HG02973 (cell line): Measurements from ENCODE around the gene PTCD2.
"Not testable (repeated sequence)": the region's sequence is repeated elsewhere in the genome, so short reads cannot be mapped to it uniquely, and the experiment has no call there.

Source experiments
- ATAC-seq: cut with Tn5 transposase; IDR thresholded peaks from one replicate; pipeline ENCODE4 v1.9.1; 2021; ENCODE audit warnings: moderate library complexity; ENCODE audit not compliant: unreplicated experiment

PTCD2 gene

GRCh38 chr5:72378639-72379289 lies 58.6 kb downstream of the PTCD2 start:
- no peak for ATAC-seq

GRCh38 chr5:72379936-72380335 lies 59.8 kb downstream of the PTCD2 start:
- ATAC-seq = no peak

DNA sequence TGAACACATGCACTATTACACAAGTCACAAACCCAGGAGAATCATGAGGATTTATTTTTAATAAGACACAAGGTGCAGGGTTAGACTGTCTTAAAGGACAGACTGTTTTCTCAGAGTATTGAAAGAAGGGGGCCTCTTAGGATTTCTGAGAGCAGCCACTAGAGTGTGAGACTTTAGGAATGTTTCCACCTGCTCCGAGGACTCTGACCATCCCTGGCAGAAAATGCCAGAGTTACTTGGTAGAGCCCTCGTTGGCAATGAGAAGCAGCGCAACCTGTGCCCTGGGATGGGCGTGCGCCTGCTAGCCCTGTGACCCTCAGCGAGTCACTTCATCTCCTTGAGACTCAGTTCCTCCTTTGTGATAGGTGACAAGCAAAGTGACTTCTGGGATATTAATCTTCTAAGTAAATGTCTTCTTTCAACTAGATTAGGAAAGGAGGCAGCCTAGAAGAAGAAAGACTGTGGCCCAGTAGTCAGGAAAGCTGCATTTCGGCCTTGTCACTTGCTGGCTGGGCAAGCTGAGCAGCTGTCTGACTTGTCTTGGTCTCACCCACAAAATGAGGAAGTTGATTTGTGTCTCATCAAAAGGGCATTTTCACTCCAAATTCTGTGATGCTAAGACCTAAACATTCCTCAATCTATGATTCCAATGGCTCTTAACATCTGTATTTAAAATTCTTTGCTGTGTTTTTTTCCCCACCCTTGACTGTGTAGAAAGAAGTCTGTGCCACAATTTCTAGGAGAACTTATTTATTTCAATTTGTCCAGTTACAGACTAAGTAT lies 60.5 kb downstream of the PTCD2 start:
- no peak for ATAC-seq

- no peak for ATAC-seq
These were observed 63.1 kb downstream of the PTCD2 start for GRCh38 chr5:72383280-72383679.

GRCh38 chr5:72383726-72384125 lies 63.6 kb downstream of the PTCD2 start:
- no peak for ATAC-seq

DNA sequence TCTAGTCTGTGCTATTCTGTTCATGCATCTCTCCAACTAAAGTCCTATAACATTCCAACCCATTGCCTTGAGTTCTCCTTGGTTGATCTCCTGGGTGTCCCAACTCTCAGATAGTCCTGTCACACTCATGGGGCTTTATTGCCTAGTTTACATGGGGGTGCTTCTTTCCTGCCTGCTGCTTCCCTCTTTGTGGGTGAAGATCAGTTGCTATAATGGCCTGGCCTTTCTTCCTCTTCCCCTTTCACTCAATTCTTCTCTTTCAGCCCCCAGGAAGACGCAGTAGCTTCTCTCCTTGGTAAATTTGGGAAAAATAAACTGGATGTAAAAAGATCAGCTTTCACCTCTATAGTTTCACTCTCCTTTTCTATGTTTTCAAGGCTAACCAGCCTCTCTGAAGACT lies 66.5 kb downstream of the PTCD2 start:
- ATAC-seq = no peak

DNA sequence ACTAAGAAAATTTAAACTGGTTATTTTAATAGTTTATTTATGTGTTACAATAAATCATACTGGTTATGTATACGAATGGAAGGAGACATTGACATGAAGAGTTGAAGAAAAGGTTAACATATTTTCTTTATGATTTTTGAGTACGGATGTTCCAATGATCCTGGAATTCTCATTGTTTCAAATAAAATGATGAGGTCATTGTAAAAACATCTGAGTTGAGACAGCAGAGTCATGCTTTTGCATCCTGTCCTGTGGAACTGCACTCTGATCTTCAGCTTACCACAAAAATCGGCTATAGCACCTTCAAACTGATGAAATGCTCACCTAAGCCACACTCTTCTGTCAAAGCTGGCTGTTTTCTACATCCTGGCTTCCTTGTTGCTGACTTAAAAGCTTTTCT lies 67.8 kb downstream of the PTCD2 start:
- no peak for ATAC-seq

DNA sequence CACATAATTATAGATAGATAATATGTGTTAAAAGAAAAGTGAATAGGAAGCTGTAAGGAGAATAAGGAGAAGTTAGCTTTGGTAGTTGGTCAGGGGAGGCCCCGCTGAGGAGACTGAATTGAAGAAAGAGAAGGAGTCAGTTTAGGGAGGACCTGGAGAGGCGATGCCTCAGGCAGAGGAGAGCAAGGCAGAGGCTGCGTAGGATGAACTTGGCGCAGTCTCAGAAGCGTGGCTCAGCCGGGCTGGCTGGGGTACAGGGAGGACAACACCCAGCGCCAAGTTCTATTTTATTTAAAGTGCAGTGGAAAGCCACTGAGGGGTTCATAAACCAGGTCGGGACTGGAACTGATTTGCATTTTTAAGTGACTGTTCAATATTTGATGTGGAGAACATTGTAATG lies 68.5 kb downstream of the PTCD2 start:
- ATAC-seq = no peak

GRCh38 chr5:72390836-72391235 lies 70.7 kb downstream of the PTCD2 start:
- no peak for ATAC-seq

DNA sequence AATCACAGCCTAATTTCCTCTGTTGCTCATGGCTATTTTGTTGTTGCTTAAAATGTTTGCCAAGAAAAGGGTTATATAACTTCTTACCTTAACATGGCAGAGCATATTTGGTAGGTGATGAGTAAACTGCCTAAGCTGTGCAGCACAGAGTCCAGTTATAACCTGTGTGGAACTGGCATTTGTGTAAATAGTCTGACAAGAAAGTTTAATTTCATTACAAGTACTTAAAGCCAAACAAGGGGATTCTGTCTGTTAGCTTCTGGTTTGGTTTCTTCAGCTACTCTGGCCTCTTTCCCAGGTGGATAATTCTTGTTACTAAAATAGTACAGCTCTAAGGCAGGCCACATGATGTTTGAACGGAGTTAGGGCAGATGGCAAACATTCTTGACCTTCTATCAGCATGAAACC lies 72.2 kb downstream of the PTCD2 start:
- no peak for ATAC-seq

DNA sequence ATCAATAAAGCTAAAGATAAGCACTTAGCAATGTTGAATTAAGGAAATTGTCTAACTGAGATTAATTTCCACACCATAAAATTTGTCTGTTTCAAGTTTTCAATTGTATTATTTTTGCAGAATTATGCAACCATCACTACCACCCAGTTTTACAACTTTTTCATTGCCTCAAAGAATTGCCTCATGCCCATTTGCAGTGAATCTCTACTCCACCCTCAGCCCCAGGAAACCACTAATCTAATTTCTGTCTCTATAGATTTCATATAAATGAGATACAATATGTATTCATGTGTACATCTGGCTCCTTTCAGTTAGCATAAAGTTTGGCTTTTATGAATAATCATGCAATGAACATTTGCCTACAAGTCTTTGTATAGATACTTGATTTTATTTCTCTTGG lies 72.9 kb downstream of the PTCD2 start:
- no peak for ATAC-seq

DNA sequence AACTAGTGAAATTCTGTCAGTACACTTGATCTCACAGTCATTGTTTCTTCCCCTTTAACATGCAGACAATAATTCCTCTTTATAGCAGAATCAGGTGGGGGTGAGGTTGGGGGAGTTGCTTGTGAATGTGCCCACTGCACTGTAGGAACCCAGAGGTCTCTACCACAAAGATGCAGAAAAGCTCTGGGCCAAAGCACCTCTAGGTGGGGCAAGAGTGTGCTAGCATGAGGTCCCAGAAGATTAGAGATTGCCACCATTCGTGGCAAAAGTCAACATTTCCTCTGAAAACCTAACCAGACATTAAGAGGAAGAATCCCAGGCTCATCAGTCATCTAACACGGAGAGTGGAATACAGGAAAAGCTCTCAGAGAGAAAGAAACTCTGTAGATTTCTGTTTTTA lies 74.5 kb downstream of the PTCD2 start:
- no peak for ATAC-seq

GRCh38 chr5:72397836-72398235 lies 77.7 kb downstream of the PTCD2 start:
- ATAC-seq = no peak

DNA sequence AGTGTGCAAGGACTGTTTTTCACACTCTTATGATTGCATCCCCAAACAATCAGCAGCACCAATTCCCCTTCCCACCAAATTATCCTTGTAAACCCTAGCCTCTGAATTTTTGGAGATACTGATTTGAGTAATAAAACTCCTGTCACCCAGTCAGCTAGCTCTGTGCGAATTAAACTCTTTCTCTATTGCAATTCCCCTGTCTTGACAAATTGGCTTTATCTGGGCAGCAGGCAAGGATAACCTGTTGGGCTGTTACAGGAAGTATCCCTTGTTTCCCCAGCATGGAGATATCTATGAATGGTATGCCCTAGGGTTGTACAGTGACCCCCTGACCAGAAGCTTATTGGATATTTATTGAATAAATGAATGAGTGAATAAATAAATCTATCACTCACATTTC lies 80.8 kb downstream of the PTCD2 start:
- no peak for ATAC-seq

DNA sequence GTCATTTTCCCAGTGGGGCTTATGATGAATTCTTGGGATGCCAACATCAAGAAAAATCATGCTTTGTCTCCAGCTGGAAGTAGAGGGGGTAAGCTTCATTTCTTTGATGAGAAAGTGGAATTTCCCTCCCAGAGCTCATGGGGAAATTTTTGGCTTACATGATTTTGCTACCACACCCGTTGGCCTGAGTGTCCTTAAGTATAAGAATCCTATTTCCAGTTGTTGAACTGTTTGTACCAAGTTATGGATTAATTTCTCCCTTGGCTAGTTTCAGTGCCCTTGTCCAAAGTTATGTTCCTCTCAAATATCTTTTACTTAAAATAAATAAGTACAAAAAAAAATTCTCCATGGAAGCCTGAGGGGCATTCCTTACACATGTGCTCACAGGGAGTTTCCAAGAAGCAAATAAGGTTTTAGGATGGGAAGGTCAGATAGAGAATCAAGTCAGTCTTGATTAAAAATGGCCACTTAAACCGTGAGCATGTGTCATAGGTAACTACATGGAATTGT lies 82.3 kb downstream of the PTCD2 start:
- ATAC-seq = no peak

DNA sequence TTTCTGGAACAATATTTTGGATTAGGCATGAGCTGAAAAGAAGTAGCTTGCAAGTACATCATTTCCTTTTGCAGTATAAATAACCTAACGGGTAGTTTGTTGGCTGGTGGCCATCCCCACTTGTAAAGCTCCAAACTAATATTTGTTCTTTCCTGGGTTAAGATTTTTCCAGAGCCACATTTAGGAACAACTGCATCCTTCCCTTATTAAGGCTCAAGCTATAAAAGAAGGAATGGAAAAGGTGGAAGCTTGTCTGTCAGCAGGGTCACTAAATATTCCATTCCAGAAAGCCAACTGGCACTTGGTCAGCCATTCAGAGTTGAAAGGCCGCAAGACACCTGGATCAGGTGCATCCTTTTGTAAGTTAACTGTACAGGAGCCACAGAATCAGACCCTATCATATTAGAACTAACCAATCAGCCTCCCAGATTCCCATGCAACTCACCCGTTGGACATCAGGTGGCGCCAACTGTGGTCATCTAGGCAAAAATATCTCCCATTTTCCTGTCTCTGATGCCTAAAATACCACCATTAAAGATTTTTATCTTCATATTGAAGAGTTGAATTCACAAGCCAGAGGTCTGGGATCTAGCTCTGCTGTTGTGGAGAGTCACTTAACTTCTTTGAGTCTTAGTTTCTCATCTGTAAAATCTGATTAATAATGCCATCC lies 82.9 kb downstream of the PTCD2 start:
- ATAC-seq = no peak

GRCh38 chr5:72404771-72405170 lies 84.6 kb downstream of the PTCD2 start:
- not testable (repeated sequence) for ATAC-seq

DNA sequence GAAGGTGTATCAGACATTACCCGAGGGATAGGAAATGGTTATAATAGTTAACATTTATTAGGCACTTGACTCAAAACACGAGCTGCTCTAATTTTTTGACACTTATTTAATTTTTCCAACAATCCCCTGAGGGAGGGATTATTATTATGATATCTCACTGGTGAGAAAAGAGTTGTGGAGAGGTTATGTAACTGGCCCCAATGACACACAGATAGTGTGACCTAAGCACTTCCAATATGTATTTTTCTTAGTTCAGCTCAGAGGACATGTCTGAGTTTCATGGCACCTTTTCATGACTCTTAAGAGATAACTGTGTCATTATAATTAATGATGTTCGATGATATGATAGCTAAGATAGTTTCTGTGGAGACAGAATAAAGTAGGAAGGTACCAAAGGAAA lies 86.9 kb downstream of the PTCD2 start:
- ATAC-seq = no peak

DNA sequence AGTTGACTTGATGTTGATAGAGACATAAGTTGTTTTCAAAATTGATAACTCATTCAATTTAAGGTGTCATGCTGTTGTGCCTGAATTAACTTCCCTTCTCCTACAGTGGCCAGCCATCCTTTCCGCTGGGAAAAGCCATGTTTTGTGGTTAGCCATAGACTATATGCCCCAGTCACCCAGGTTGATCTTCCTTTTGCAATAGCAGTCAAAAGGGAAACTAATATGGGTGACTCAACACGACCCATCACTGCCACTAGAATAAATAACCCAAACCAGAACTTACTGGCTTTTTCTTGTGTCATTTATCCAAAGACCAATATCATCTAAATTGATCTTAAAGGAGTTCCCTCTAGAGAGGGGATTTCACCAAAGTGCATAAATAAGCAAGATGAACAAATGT lies 87.4 kb downstream of the PTCD2 start:
- no peak for ATAC-seq

- ATAC-seq = no peak
These were observed 88.0 kb downstream of the PTCD2 start for GRCh38 chr5:72408127-72408526.

- ATAC-seq = no peak
These were observed 88.4 kb downstream of the PTCD2 start for GRCh38 chr5:72408603-72409002.
